Left ventricle myocardium inferior (tissue), 1 donor: ENCODE results near the gene DNPH1. TPM values are rescaled to one million over a fixed set of nuclear protein-coding genes. Genes with fewer than 3 reads are reported as not detected.

Experiments used
- DNase-seq: peaks from one replicate; pipeline ENCODE4 v3.0.0-alpha.2; 2020
- H3K27ac ChIP-seq: fragments of 200-600 bp; replicated peaks from 2 replicates; pipeline ENCODE4 v1.8.0; 2021
- H3K27me3 ChIP-seq: fragments of 200-600 bp; 2 replicates; pipeline ENCODE4 v1.8.0; 2021; ENCODE audit warnings: low read depth
- H3K36me3 ChIP-seq: fragments of 200-600 bp; 2 replicates; pipeline ENCODE4 v1.8.0; 2021
- H3K4me1 ChIP-seq: fragments of 200-600 bp; 2 replicates; pipeline ENCODE4 v1.8.0; 2021
- H3K4me3 ChIP-seq: fragments of 200-600 bp; 2 replicates; pipeline ENCODE4 v1.8.0; 2021; ENCODE audit warnings: mild to moderate bottlenecking, moderate library complexity
- H3K9me3 ChIP-seq: fragments of 200-600 bp; replicated peaks from 2 replicates; pipeline ENCODE4 v1.8.0; 2021
- CTCF ChIP-seq: fragments of 200-600 bp; IDR thresholded peaks from 2 replicates; pipeline ENCODE4 v1.8.0; 2021; ENCODE audit warnings: antibody characterized with exemption, mild to moderate bottlenecking, borderline replicate concordance
- intact Hi-C: fragments of 100-400 bp; cut with micrococcal nuclease; formaldehyde crosslinking; loops from one replicate; pipeline ENCODE4 v1.11.0; 2022
- total RNA-seq: library from RNA; stranded (reverse); fragmentation: NEBNext Ultra II Directional; extraction: Animal tissue kit (Norgen Biotek cat#: 25700); gene quantifications from one replicate; pipeline ENCODE4 v1.2.1, GENCODE V29; 2021
- donor health status: DM: no; HTN: yes; CAD: no; lungs with severe emphysema.

DNPH1 gene
- total RNA-seq, 1 donor from 2014 or later, result 27.7 TPM

DNA sequence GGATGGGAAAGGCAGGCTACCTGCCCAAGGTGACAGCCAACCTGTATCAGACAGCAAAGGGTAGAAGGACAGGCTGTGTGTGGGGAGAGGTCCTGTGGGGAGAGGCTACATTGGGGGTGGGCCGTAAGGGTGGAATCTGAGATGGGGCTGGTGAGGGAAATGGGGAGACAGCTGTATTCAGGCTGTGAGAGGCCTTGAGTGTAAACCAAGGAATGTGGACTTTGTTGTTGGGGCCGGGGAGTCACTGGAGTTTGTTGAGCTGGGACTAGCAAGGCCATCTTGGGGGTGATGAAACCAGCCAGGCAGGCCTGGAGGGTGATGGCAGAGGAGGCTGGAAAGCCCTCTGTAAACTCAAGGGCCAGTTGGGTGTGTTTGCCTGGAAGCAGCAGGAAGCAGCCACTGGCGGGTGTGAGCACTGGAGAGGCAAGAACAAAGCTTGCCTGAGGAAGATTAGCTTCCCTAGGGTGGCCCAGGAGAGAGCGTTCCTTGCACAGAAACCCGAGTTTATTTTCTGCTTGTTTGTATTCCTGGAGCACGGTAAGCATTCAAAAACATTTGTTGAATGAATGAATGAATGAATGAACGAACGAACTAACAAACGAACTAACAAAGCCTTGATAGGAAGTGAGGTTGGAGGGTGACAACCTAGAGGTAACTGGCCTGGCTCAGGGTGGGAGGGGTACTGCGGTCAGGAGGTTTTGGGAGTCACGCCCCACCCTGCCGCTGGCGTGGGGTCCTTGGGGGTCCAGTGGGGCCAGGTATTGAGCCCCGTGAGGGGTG, 32.9 kb upstream of the DNPH1 start:
- Histone ChIP-seq H3K27ac (no peak overlapping the region), H3K4me3 (no peak overlapping the region), H3K36me3 (no peaks in the 10 kb centered on the region), H3K9me3 (no peaks in the 10 kb centered on the region), H3K4me1 (peaks cover 17% of the 10 kb centered on the region), H3K27me3 (peaks cover under 1% of the 10 kb centered on the region)
- no peak for TF ChIP-seq CTCF
- DNase-seq, result no peak
- intact Hi-C loops, result loop anchor here (10.0 kb wide), 1 partner anchor 83 kb away; no protein-coding TSS in a partner anchor

GRCh38 chr6:43261198-43261597, 31.9 kb upstream of the DNPH1 start:
- H3K27me3 ChIP-seq, result peaks cover 6% of the 10 kb centered on the region
- peaks cover 15% of the 10 kb centered on the region for H3K4me1 ChIP-seq
- DNase-seq, result no peak
- H3K27ac ChIP-seq, result no peak overlapping the region
- no peak overlapping the region for H3K4me3 ChIP-seq
- TF ChIP-seq CTCF, result no peak
- H3K9me3 ChIP-seq, result no peaks in the 10 kb centered on the region
- intact Hi-C loops, result loop anchor here (10.0 kb wide), 1 partner anchor 84 kb away; no protein-coding TSS in a partner anchor
- H3K36me3 ChIP-seq, result no peaks in the 10 kb centered on the region

DNA sequence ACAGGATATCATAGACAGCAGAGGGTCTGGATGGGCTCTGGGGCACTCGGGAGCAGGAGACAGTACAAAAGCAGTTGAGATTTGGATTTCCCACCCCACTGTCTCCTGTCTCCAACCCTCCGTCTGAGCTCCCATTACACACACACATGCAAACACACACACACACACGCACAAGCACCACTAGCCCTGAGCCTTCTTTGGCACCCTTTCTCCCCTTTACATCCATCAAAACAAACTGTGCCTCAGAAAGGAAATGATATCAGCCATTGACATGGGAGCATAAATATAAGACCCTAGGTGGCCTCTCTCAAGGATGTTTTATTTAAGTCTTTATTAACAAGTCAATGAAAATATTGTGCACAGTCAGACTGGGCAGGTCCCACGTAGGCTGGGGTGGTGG, 31.5 kb upstream of the DNPH1 start:
- H3K9me3 ChIP-seq, result no peaks in the 10 kb centered on the region
- peaks cover 7% of the 10 kb centered on the region for H3K27me3 ChIP-seq
- DNase-seq, result no peak
- TF ChIP-seq CTCF, result no peak
- no peak overlapping the region for H3K4me3 ChIP-seq
- peaks cover 15% of the 10 kb centered on the region for H3K4me1 ChIP-seq
- intact Hi-C loops, result loop anchor here (10.0 kb wide), 1 partner anchor 84 kb away; no protein-coding TSS in a partner anchor
- no peaks in the 10 kb centered on the region for H3K36me3 ChIP-seq
- H3K27ac ChIP-seq, result no peak overlapping the region

DNA sequence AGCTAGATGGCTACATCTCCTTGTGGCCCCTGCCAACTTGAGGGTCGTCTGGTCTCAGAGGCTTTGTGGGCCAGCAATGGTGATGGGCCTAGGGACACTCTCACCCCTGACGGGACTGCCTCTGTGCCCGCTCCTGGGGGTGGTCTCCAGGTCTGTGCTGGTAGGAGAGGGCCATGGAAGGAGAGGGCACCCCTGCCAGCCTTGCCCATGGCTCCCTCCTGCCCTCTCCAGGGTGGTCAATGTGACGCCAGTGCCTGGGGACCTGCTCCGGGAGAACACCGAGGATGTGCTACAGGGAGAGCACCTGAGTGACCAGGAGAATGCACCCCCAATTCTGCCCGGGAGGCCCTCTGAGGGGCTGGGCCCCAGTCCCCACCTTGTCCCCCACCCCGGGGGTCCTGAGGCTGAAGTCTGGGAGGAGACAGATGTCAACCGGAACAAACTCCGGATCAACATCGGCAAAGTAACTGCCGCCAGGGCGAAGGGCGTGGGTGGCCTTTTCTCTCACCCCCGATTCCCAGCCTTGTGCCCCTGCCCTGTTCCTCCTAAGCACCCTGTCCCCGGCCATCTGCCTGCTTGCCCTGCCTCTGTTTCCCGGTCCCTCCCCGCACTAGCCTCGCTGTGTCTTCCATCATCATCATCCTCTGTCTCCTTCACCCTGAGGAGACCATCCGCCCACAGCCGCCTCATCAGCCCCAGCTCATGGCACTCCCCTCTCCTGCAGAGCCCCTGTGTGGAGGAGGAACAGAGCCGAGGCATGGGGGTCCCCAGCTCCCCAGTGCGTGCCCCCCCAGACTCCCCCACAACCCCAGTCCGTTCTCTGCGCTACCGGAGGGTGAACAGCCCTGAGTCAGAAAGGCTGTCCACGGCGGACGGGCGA, 29.8 kb upstream of the DNPH1 start:
- peaks cover 15% of the 10 kb centered on the region for H3K4me1 ChIP-seq
- TF ChIP-seq CTCF, result no peak
- no peak for DNase-seq
- no peaks in the 10 kb centered on the region for H3K9me3 ChIP-seq
- peaks cover 19% of the 10 kb centered on the region for H3K27me3 ChIP-seq
- H3K36me3 ChIP-seq, result no peaks in the 10 kb centered on the region
- intact Hi-C loops, result no loop called here
- H3K27ac ChIP-seq, result no peak overlapping the region
- no peak overlapping the region for H3K4me3 ChIP-seq

DNA sequence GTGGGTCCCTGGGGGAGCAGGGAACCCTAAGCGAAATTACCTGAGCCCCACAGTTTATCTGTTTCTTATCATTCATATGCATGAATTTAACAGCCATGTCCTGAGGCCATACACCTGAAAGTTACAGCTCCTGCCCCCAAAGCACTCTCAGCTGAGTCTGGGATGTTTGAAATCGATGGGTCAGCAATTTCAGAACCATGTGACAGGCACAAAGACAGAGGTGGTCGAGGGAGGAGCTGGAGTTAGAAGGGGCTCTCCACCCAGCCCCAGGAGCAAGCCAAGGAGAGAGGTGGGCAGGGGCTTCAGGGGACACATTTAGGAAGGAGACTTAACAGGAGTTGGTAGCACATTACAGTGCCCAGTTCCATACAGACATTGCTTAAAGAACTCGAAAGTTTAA, 28.9 kb upstream of the DNPH1 start:
- Histone ChIP-seq H3K9me3 (no peaks in the 10 kb centered on the region), H3K27me3 (peaks cover 28% of the 10 kb centered on the region), H3K4me1 (peaks cover 15% of the 10 kb centered on the region), H3K4me3 (no peak overlapping the region), H3K27ac (no peak overlapping the region), H3K36me3 (no peaks in the 10 kb centered on the region)
- intact Hi-C loops, result no loop called here
- no peak for TF ChIP-seq CTCF
- no peak for DNase-seq
